HepG2 (cell line): ENCODE data around the gene PSRC1. TPM values are rescaled to one million over a fixed set of nuclear protein-coding genes. Genes with fewer than 3 reads are reported as not detected.

Experiments
- AGO1 ChIP-seq: fragments of 200-400 bp; formaldehyde crosslinking; IDR thresholded peaks from 2 replicates; pipeline ENCODE4 v1.6.1; 2017; ENCODE audit warnings: mild to moderate bottlenecking, low read depth, low read length, moderate library complexity; ENCODE audit not compliant: poor library complexity, severe bottlenecking
- AKAP8 ChIP-seq: sonication (generic); formaldehyde crosslinking; IDR thresholded peaks from 2 replicates; pipeline ENCODE4 v1.5.1; 2020; ENCODE audit warnings: mild to moderate bottlenecking, missing genetic modification reagents
- BCL3 ChIP-seq: sonication (generic); formaldehyde crosslinking; IDR thresholded peaks from 2 replicates; pipeline ENCODE4 v1.5.1; 2020; ENCODE audit warnings: mild to moderate bottlenecking, missing genetic modification reagents, moderate library complexity
- BRCA1 ChIP-seq: sonication (generic); formaldehyde crosslinking; IDR thresholded peaks from 2 replicates; pipeline ENCODE4 v1.4.0; 2020; ENCODE audit warnings: missing genetic modification reagents
- CC2D1A ChIP-seq: sonication (generic); formaldehyde crosslinking; IDR thresholded peaks from 2 replicates; pipeline ENCODE4 v1.8.1; 2023; ENCODE audit warnings: mild to moderate bottlenecking, missing genetic modification reagents
- CCAR2 ChIP-seq: fragments of 200-400 bp; formaldehyde crosslinking; optimal IDR thresholded peaks from 2 replicates; pipeline ENCODE3; 2018; ENCODE audit warnings: low read depth, mild to moderate bottlenecking, low read length, moderate library complexity
- CEBPB ChIP-seq: IDR thresholded peaks from 2 replicates; pipeline ENCODE4 v1.6.1; 2011; ENCODE audit warnings: low read depth, low read length, improper control_type of control experiment, borderline replicate concordance
- CENPX ChIP-seq: sonication (generic); formaldehyde crosslinking; IDR thresholded peaks from 2 replicates; pipeline ENCODE4 v1.9.0; 2021; ENCODE audit warnings: mild to moderate bottlenecking, missing genetic modification reagents, moderate library complexity
- DMAP1 ChIP-seq: IDR thresholded peaks from 2 replicates; pipeline ENCODE4 v1.6.1; 2016
- FLYWCH1 ChIP-seq: sonication (generic); formaldehyde crosslinking; IDR thresholded peaks from 2 replicates; pipeline ENCODE4 v1.8.1; 2023; ENCODE audit warnings: mild to moderate bottlenecking, missing genetic modification reagents
- FOXA1 ChIP-seq, 2 experiments: fragments of 450-650 bp in 1 of 2; sonication (generic) in 1 of 2; formaldehyde crosslinking in 1 of 2; IDR thresholded peaks; 2 replicates each; pipeline versions ENCODE4 v1.4.0 to v1.6.1; 2016 to 2020; ENCODE audit warnings: missing genetic modification reagents in 1 of 2
- FOXO1 ChIP-seq: sonication (generic); formaldehyde crosslinking; IDR thresholded peaks from 2 replicates; pipeline ENCODE4 v1.4.0; 2020; ENCODE audit warnings: missing genetic modification reagents
- NKX3-1 ChIP-seq: sonication (generic); formaldehyde crosslinking; IDR thresholded peaks from 2 replicates; pipeline ENCODE4 v1.5.0; 2020; ENCODE audit warnings: missing genetic modification reagents
- POGZ ChIP-seq: sonication (generic); formaldehyde crosslinking; IDR thresholded peaks from 2 replicates; pipeline ENCODE4 v1.4.0; 2020; ENCODE audit warnings: mild to moderate bottlenecking, missing genetic modification reagents
- PREB ChIP-seq: sonication (generic); formaldehyde crosslinking; IDR thresholded peaks from 2 replicates; pipeline ENCODE4 v1.4.0; 2020; ENCODE audit warnings: missing genetic modification reagents
- RARG ChIP-seq: sonication (generic); formaldehyde crosslinking; IDR thresholded peaks from 2 replicates; pipeline ENCODE4 v1.4.0; 2020; ENCODE audit warnings: low read depth, mild to moderate bottlenecking, missing genetic modification reagents
- SAP130 ChIP-seq: IDR thresholded peaks from 2 replicates; pipeline ENCODE4 v1.6.1; 2016; ENCODE audit warnings: low read depth
- SMARCE1 ChIP-seq: fragments of 450-650 bp; IDR thresholded peaks from 2 replicates; pipeline ENCODE4 v1.6.1; 2017; ENCODE audit warnings: borderline replicate concordance
- STAG1 ChIP-seq: sonication (generic); formaldehyde crosslinking; IDR thresholded peaks from 2 replicates; pipeline ENCODE4 v1.4.0; 2020; ENCODE audit warnings: missing genetic modification reagents
- TCF12 ChIP-seq, 2 experiments: fragments of 450-650 bp in 1 of 2; sonication (generic) in 1 of 2; formaldehyde crosslinking in 1 of 2; IDR thresholded peaks; 2 replicates each; pipeline versions ENCODE4 v1.6.1 to v1.8.0; 2017 to 2022; ENCODE audit warnings: antibody characterized with exemption in 1 of 2, mild to moderate bottlenecking in 1 of 2, missing genetic modification reagents in 1 of 2, moderate library complexity in 1 of 2
- ZBTB39 ChIP-seq: sonication (generic); formaldehyde crosslinking; IDR thresholded peaks from 2 replicates; pipeline ENCODE4 v1.5.0; 2020; ENCODE audit warnings: missing genetic modification reagents
- ZNF230 ChIP-seq: sonication (generic); formaldehyde crosslinking; IDR thresholded peaks from 2 replicates; pipeline ENCODE4 v1.4.0; 2020; ENCODE audit warnings: mild to moderate bottlenecking, missing genetic modification reagents
- ZNF24 ChIP-seq: fragments of 450-650 bp; IDR thresholded peaks from 2 replicates; pipeline ENCODE4 v1.6.1; 2017; ENCODE audit warnings: antibody characterized with exemption, mild to moderate bottlenecking
- ZNF329 ChIP-seq: sonication (generic); formaldehyde crosslinking; IDR thresholded peaks from 2 replicates; pipeline ENCODE4 v1.9.0; 2021; ENCODE audit warnings: low read depth, mild to moderate bottlenecking, missing genetic modification reagents
- ZNF749 ChIP-seq: sonication (generic); formaldehyde crosslinking; IDR thresholded peaks from 2 replicates; pipeline ENCODE4 v1.8.0; 2022; ENCODE audit warnings: mild to moderate bottlenecking, missing genetic modification reagents, moderate library complexity, borderline replicate concordance
- ZNF879 ChIP-seq: sonication (generic); formaldehyde crosslinking; IDR thresholded peaks from 2 replicates; pipeline ENCODE4 v1.8.1; 2023; ENCODE audit warnings: missing genetic modification reagents
- polyA plus RNA-seq, 8 experiments: library from polyadenylated mRNA; depleted of rRNA in 3 of 8; stranded (reverse) in 7 of 8; unstranded in 1 of 8; fragments of >200 nt; fragmentation: Illumina TruSeq in 4 of 8; extraction: Trizol in 4 of 8; gene quantifications; 2 replicates each; pipeline versions ENCODE4 v1.2.1 to v1.2.3, GENCODE V29; 2011 to 2016; ENCODE audit warnings: low read depth in 4 of 8, missing spikeins in 1 of 8, mixed read lengths in 1 of 8; ENCODE audit not compliant: insufficient read depth in 1 of 8
- total RNA-seq, 5 experiments: library from RNA; depleted of rRNA; stranded (reverse); fragments of >200 nt; fragmentation: Illumina TruSeq; extraction: Trizol; gene quantifications; 2 replicates each; pipeline ENCODE4 v1.2.3, GENCODE V29; 2016; ENCODE audit warnings: low read depth in 1 of 5

The PSRC1 gene
- total and polyA plus RNA-seq, 2 of the 13 experiments (the other 11 are each of a cell fraction or from before 2014, with no cell fraction given): 28.6 to 30.3 TPM

- no peak for TF ChIP-seq AGO1
- TF ChIP-seq PREB (CRISPR knock-in tag): no peak
- no peak for TF ChIP-seq BCL3
- TF ChIP-seq CEBPB: no peak
- TF ChIP-seq RARG: no peak
- no peak for TF ChIP-seq FLYWCH1 (CRISPR knock-in tag)
- TF ChIP-seq SMARCE1: no peak
- TF ChIP-seq FOXA1 (IDR thresholded peaks at IDR 0.05): no peak
- no peak for TF ChIP-seq FOXA1 (CRISPR knock-in tag; IDR thresholded peaks at IDR 0.05)
- no peak for TF ChIP-seq STAG1 (CRISPR knock-in tag)
- no peak for TF ChIP-seq DMAP1 (CRISPR knock-in tag)
- TF ChIP-seq NKX3-1 (CRISPR knock-in tag): no peak
- no peak for TF ChIP-seq CENPX (CRISPR knock-in tag)
- no peak for TF ChIP-seq ZBTB39 (CRISPR knock-in tag)
- 0 out of 2 replicates have a peak, but pooled peaks have one; percentile 60 for TF ChIP-seq AKAP8
- no peak for TF ChIP-seq BRCA1 (CRISPR knock-in tag)
- TF ChIP-seq POGZ: no peak
- TF ChIP-seq FOXO1 (CRISPR knock-in tag): no peak
- no peak for TF ChIP-seq ZNF879 (CRISPR knock-in tag)
- TF ChIP-seq ZNF230 (CRISPR knock-in tag): no peak
- no peak for TF ChIP-seq ZNF749 (CRISPR knock-in tag)
- TF ChIP-seq ZNF24: no peak
- TF ChIP-seq CC2D1A (CRISPR knock-in tag): no peak
- no peak for TF ChIP-seq CCAR2
- no peak for TF ChIP-seq TCF12 (IDR thresholded peaks at IDR 0.05)
- TF ChIP-seq TCF12 (CRISPR knock-in tag; IDR thresholded peaks at IDR 0.05): no peak
- TF ChIP-seq ZNF329 (CRISPR knock-in tag): no peak
- TF ChIP-seq SAP130 (CRISPR knock-in tag): peak; percentile 34; the same call in 1 of the 2 replicates
These were observed 28.9 kb downstream of the PSRC1 start (continued) for GRCh38 chr1:109253803-109254620.
